ENCODE results near the gene IL2RA.

- TF ChIP-seq CTCF (IDR thresholded peaks at IDR 0.05) (peak; percentile 70 to 86 (median 84)), POLR2A (IDR thresholded peaks at IDR 0.05) (no peak)
Measured at GRCh38 chr10:6108631-6109443, 46.7 kb upstream of the IL2RA start.

All from Peyer's patch (tissue), 4 donors.